ENCODE data around the gene ASAP3.

The ASAP3 gene

DNA sequence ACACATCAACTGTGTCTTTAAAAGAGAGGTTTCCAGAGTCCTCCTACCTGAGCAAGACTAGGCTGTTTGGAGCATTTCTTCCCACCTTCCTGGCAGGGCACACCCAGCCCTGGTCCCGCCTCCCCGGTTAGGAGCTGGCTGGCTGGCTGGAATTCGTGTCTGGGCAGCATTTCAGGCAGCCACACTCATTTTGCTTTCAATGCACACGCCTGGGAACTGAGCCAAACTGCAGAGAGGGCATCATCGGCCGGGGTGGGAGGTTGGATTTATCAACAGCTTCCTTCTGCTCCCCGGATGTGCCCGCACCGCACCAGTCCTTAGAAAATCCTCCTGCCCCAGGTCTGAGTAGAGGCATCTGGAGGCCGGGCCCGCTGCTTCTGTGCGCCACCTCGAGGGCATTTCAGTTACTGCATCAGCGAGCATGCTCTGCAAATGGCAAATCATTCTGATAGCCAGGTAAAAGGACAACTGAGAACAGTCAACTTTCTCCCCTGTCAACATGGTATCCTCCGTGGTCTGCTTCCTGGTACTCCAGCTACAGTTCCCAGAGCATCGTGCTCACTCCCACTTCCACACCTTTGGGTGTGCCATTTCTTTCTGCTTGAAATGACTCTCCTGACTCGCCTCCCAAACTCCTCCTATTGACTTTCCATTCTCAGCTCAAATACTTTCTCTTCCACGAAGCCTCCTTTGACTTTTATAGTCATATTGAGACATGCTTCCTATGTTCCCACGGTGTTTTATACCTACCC is 80.1 kb downstream of the ASAP3 start:
- peak; percentile 95 for DNase-seq (ENCODE audit: low read depth)
- no peak overlapping the region for H3K4me3 ChIP-seq (ENCODE audit: low read length)

GRCh38 chr1:23403355-23403734 is 80.6 kb downstream of the ASAP3 start:
- no peak for TF ChIP-seq CTCF (conservative IDR thresholded peaks at IDR 0.05; ENCODE audit: low read length)
- no peak overlapping the region for H3K4me3 ChIP-seq (ENCODE audit: low read length)
- DNase-seq (ENCODE audit: low read depth): no peak

More for the DNA sequence above, 80.1 kb downstream of the ASAP3 start:
- TF ChIP-seq CTCF (conservative IDR thresholded peaks at IDR 0.05; ENCODE audit: low read length): peak; percentile 94

DNA sequence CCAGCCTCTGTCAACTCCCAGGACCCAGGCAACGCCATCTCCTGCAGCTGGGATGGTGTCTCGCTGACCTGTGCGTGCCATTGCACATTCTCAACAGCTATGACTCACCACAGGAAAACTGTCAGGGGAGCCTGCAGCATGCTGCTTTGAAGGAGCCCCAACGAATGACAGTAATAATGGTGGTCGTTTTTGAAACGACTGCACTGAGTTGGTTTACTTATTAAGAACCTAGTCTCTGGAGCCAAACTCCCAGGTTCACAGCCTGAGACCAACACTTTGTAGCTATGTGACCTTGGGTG is 81.0 kb downstream of the ASAP3 start:
- no peak for TF ChIP-seq CTCF (conservative IDR thresholded peaks at IDR 0.05; ENCODE audit: low read length)
- DNase-seq (ENCODE audit: low read depth): peak; percentile 72
- H3K4me3 ChIP-seq (ENCODE audit: low read length): no peak overlapping the region

GRCh38 chr1:23402286-23403037 is 81.5 kb downstream of the ASAP3 start:
- H3K4me3 ChIP-seq (ENCODE audit: low read length): no peak overlapping the region
- peak; percentile 45 for DNase-seq (ENCODE audit: low read depth)
- no peak for TF ChIP-seq CTCF (conservative IDR thresholded peaks at IDR 0.05; ENCODE audit: low read length)

DNA sequence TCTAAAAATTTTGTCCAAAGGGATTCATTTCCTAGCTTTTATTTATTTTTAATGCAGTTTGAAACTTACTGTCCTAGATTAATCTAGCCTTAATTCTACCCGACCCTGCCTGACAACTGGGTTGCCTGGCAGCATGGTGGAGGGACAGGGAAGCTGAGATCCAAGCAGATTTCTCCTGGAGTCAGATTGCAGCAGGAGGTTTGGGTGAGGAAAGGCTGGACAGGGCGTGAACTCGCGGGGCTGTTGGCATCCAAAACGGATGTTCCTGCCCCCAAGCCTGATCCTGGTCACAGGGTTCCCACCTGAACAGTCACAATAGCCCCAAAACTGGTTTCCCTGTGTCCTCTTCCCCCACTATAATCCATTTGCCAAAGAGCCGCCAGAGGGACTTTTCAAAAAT is 82.7 kb downstream of the ASAP3 start:
- TF ChIP-seq CTCF (conservative IDR thresholded peaks at IDR 0.05; ENCODE audit: low read length): no peak
- no peak for DNase-seq (ENCODE audit: low read depth)
- H3K4me3 ChIP-seq (ENCODE audit: low read length): no peak overlapping the region

DNA sequence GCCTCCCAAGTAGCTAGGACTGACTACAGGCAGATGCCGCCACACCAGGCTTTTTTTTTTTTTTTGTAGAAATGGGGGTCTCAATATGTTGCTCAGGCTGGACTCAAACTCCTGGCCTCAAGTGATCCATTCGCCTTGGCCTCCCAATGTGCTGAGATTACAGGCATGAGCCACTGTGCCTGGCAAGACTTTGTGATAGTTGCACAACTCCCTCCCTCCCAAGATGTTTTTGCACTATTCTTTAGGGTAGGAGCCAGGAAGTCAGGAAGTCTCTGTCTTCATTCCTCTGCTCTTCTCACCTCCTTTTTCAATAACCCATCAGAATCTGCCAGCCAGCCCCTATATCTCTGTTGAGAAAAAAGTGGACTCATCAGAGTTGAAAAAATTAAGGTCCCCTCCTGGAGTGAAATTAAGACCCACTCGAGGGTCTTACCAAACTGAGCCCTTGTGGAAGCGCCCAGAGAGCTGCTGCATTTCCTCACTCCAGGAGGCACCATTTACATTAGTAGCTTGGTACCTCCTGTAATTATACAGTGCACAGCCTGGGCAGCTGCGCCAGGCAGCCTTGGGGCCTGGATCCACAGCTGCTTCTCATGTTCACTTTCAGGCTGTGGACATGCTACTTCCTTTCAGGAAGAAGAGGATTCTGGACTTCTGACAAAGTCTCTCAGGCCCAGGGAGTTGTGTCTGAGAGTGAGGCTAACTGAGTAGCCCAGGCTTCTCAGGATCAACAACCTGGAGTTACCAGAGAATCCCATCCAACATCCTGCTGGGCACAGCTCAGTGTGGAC is 83.5 kb downstream of the ASAP3 start:
- TF ChIP-seq CTCF (conservative IDR thresholded peaks at IDR 0.05; ENCODE audit: low read length): 0 out of 2 replicates have a peak, but pooled peaks have one; percentile 8
- no peak overlapping the region for H3K4me3 ChIP-seq (ENCODE audit: low read length)
- peak; percentile 84 for DNase-seq (ENCODE audit: low read depth)
